Astrocyte (in vitro differentiated cells and primary cell): ENCODE results near the gene CLCA4.

Source experiments
- EZH2 ChIP-seq: IDR thresholded peaks from 2 replicates; pipeline ENCODE4 v1.6.1; 2012; ENCODE audit warnings: mild to moderate bottlenecking, low read length, inconsistent platforms; ENCODE audit not compliant: insufficient read depth
- TF ChIP-seq, protein P1 (sequence below): IDR thresholded peaks from 2 replicates; pipeline ENCODE4 v1.5.1; 2011; ENCODE audit warnings: low read depth, mild to moderate bottlenecking, inconsistent platforms, low read length, moderate library complexity; ENCODE audit not compliant: insufficient read depth

DNA sequence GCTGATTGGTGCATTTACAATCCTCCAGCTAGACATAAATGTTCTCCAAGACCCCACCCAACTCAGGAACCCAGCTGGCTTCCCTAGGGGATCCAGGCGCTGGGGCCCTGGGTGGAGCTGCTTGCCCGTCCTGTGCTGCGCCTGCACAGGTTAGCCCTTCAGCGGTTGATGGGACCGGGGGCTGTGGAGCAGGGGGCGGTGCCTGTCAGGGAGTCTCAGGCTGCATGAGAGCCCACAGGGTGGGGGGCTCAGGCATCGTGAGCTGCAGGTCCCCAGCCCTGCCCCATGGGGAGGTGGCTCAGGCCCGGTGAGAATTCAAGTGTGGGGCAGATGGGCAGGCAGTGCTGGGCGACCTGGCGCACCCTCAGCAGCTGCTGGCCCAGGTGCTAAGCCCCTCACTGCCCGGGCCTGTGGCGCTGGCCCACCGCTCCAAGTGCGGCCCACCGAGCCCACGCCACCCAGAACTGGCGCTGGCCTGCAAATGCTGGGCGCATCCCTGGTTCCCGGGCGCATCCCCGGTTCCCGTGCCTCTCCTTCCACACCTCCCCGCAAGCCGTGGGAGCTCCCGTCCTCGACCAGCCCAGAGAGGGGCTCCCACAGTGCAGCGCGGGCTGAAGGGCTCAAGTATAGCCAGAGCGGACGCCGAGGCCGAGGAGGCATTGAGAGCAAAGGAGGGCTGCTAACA lies 23.1 kb upstream of the CLCA4 start:
- TF ChIP-seq, protein P1, sequence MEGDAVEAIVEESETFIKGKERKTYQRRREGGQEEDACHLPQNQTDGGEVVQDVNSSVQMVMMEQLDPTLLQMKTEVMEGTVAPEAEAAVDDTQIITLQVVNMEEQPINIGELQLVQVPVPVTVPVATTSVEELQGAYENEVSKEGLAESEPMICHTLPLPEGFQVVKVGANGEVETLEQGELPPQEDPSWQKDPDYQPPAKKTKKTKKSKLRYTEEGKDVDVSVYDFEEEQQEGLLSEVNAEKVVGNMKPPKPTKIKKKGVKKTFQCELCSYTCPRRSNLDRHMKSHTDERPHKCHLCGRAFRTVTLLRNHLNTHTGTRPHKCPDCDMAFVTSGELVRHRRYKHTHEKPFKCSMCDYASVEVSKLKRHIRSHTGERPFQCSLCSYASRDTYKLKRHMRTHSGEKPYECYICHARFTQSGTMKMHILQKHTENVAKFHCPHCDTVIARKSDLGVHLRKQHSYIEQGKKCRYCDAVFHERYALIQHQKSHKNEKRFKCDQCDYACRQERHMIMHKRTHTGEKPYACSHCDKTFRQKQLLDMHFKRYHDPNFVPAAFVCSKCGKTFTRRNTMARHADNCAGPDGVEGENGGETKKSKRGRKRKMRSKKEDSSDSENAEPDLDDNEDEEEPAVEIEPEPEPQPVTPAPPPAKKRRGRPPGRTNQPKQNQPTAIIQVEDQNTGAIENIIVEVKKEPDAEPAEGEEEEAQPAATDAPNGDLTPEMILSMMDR: no peak
- TF ChIP-seq EZH2: no peak
